Gastroesophageal sphincter (tissue), 4 donors: ENCODE measurements around the gene CA4. TPM values are rescaled to one million over a fixed set of nuclear protein-coding genes. Genes with fewer than 3 reads are reported as not detected.
"Not testable (repeated sequence)": the region's sequence is repeated elsewhere in the genome, so short reads cannot be mapped to it uniquely, and the experiment has no call there.

Experiments
- ATAC-seq: fragments of 150-250 bp; one replicate; pipeline ENCODE4 v1.9.1; 2016; ENCODE audit warnings: mild to moderate bottlenecking, moderate library complexity
- H3K27ac ChIP-seq, 4 donors: fragments of 200-600 bp; sonication (generic) in 3 of 4; 1 replicate in 3 of 4; 2 replicates in 1 of 4; pipeline ENCODE4 v1.5.1; 2016 to 2019
- H3K27me3 ChIP-seq: fragments of 200-600 bp; sonication (generic); one replicate; pipeline ENCODE4 v1.5.1; 2019
- H3K36me3 ChIP-seq, 2 donors: fragments of 200-600 bp; sonication (generic); one replicate each; pipeline ENCODE4 v1.5.1; 2019; ENCODE audit warnings: control low read depth in 1 of 2
- H3K4me1 ChIP-seq, 3 donors: fragments of 200-600 bp; sonication (generic); 1 replicate in 2 of 3; 2 replicates in 1 of 3; pipeline ENCODE4 v1.5.1; 2016 to 2019; ENCODE audit warnings: control low read depth in 2 of 3
- H3K4me3 ChIP-seq, 2 donors: fragments of 200-600 bp; sonication (generic); one replicate each; pipeline ENCODE4 v1.5.1; 2019; ENCODE audit warnings: mild to moderate bottlenecking in 1 of 2, moderate library complexity in 1 of 2
- H3K9me3 ChIP-seq, 3 donors: fragments of 200-600 bp; sonication (generic); one replicate each; pipeline ENCODE4 v1.5.1; 2017 to 2019; ENCODE audit warnings: control low read depth in 2 of 3
- EP300 ChIP-seq: sonication (generic); formaldehyde crosslinking; IDR thresholded peaks from one replicate; pipeline ENCODE4 v1.6.1; 2017; ENCODE audit warnings: antibody characterized with exemption, mild to moderate bottlenecking
- POLR2A ChIP-seq, 2 donors: fragments of 450-650 bp; IDR thresholded peaks; one replicate each; pipeline ENCODE4 v1.6.1; 2017; ENCODE audit warnings: antibody characterized with exemption in 2 of 2, mild to moderate bottlenecking in 2 of 2, moderate library complexity in 1 of 2
- POLR2AphosphoS5 ChIP-seq: sonication (generic); formaldehyde crosslinking; IDR thresholded peaks from one replicate; pipeline ENCODE4 v1.6.1; 2017; ENCODE audit warnings: antibody characterized with exemption
- WGBS, 2 donors: methylation state at CpG; one replicate each; pipeline ENCODE4 v1.1.5; 2018; ENCODE audit warnings: low coverage in 1 of 2; 5-methylcytosine and 5-hydroxymethylcytosine counted together
- total RNA-seq, 4 donors: library from RNA; depleted of rRNA; stranded (reverse); fragments of >200 nt; gene quantifications; one replicate each; pipeline ENCODE4 v1.1.0, GENCODE V29; 2016
- TF ChIP-seq, protein P1 (sequence below), 4 experiments: fragments of 200-600 bp in 2 of 4; fragments of 450-650 bp in 2 of 4; sonication (generic) in 1 of 4; IDR thresholded peaks; one replicate each; pipeline ENCODE4 v1.5.1; 2017 to 2019; ENCODE audit warnings: antibody characterized with exemption in 4 of 4, mild to moderate bottlenecking in 2 of 4, moderate library complexity in 2 of 4

CA4 gene
- 1 to 10 TPM; 1.8 to 5.5 (median 3.3) TPM for total RNA-seq

DNA sequence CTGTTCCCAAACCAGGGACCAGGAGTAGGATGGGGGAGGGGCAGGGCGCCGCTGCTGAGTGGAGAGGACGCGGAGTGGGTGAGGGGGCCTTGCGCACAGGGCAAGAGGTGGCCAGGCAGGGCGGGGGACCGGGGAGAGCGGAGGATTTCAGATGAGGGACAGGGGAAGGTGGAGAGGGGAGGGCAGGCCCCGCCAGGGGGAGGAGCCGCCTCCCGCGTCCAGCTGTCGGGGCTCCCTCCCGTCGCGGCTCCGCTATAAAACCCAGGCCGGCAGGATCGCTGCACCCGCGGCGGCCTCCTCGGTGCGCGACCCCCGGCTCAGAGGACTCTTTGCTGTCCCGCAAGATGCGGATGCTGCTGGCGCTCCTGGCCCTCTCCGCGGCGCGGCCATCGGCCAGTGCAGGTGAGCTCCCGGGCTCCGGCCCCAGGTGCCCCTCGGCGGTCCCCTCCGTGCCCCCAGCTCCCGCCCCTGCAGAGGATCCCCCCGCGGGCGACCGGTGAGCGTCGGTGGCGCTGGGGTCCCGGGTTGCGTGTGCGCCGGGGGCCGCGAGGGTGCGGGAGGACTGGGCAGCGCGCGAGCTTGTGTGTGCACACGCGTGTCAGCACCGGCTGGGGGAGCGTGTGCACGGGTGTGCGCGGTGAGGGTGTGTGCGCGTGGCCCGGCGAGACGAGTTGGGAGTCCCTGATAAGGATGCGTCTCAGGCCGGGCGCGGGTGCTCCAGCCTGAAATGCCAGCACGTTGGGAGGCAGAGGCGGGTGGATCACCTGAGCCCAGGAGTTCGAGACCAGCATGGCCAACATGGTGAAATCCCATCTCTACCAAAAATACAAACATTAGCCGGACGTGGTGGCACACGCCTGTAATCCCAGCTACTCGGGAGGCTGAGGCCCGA is at the start of gene CA4:
Gene CA4 (plus strand): TSS at position 283 of the 892 bp plus-strand sequence. CDS start 62 bp downstream, at position 345.
- Histone ChIP-seq H3K27ac (no peak within 1 kb of the TSS), H3K4me3 (peak within 1 kb of the TSS in 1 of 2 donors; percentile 45), H3K9me3 (no peaks in the 10 kb centered on the region), H3K36me3 (no peaks in the 10 kb centered on the region), H3K27me3 (peaks cover 99% of the 10 kb centered on the region), H3K4me1 (peaks cover 0 to 34% (median 10%) of the 10 kb centered on the region in 3 donors)
- no CpG with 5 or more reads among the region's 81 CpGs for WGBS, 2 donors
- ATAC-seq: no peak
- TF ChIP-seq EP300 (no peak), POLR2AphosphoS5 (no peak), POLR2A (IDR thresholded peaks at IDR 0.05) (no peak)
- TF ChIP-seq, protein P1, sequence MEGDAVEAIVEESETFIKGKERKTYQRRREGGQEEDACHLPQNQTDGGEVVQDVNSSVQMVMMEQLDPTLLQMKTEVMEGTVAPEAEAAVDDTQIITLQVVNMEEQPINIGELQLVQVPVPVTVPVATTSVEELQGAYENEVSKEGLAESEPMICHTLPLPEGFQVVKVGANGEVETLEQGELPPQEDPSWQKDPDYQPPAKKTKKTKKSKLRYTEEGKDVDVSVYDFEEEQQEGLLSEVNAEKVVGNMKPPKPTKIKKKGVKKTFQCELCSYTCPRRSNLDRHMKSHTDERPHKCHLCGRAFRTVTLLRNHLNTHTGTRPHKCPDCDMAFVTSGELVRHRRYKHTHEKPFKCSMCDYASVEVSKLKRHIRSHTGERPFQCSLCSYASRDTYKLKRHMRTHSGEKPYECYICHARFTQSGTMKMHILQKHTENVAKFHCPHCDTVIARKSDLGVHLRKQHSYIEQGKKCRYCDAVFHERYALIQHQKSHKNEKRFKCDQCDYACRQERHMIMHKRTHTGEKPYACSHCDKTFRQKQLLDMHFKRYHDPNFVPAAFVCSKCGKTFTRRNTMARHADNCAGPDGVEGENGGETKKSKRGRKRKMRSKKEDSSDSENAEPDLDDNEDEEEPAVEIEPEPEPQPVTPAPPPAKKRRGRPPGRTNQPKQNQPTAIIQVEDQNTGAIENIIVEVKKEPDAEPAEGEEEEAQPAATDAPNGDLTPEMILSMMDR (IDR thresholded peaks at IDR 0.05): no peak

DNA sequence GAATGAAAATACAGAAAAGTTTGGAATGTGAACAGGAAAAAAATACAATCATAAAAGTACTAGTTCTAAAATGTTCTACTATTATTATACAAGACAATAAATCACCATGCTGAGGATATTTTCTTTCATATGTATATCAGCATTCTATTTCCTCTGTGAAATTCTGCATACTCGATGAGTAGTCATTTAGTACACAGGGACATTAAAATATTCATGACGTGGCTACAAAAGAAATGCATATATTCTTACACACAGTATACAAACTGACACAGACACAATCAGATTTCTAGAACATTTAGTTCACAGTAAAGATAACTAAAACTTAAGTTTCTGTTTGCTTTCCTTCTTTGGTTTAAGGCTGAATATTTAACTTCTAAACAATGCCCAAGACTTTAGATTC is 49.2 kb upstream of the CA4 start:
- not testable (repeated sequence) for H3K36me3 ChIP-seq, ATAC-seq, H3K4me1 ChIP-seq, H3K9me3 ChIP-seq, H3K4me3 ChIP-seq, H3K27ac ChIP-seq, H3K27me3 ChIP-seq
- no CpG with 5 or more reads among the region's 2 CpGs for WGBS, 2 donors

DNA sequence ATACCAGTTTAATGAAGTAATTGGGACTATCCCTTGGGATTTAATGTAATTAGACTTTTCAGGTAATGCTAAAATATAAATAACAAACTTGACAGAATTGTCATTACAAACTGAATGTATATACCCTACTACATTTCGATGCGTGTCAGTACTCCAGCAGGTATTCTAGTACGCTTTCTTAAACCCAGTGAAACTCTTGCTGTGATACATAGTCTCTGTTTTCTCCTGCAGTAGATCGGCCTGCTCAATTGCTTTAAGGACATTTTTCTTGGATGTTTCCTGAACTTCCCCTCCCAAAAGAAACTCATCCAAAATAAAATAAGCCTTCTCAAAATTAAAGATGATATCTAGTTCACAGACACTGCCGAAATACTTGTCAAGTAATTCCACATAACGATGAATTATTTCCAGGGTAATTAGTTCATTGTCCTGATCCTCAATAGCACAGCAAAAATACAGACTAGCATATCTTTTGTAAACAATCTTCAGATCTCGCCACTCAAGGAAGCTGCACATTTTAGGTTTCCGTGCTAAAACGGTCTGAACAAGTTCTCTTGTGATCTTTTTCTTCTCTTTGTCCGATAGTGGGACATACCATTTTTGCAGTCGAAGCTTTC is 47.6 kb upstream of the CA4 start:
- H3K4me1 ChIP-seq, H3K9me3 ChIP-seq, ATAC-seq, H3K36me3 ChIP-seq, H3K27me3 ChIP-seq: not testable (repeated sequence)
- WGBS, 2 donors: 39 to 49% methylated on average over 10 of the region's 11 CpGs
- Histone ChIP-seq H3K27ac (peak overlapping the region in 2 of 4 donors; percentile 17 to 31), H3K4me3 (peak overlapping the region; percentile 21 to 36)

DNA sequence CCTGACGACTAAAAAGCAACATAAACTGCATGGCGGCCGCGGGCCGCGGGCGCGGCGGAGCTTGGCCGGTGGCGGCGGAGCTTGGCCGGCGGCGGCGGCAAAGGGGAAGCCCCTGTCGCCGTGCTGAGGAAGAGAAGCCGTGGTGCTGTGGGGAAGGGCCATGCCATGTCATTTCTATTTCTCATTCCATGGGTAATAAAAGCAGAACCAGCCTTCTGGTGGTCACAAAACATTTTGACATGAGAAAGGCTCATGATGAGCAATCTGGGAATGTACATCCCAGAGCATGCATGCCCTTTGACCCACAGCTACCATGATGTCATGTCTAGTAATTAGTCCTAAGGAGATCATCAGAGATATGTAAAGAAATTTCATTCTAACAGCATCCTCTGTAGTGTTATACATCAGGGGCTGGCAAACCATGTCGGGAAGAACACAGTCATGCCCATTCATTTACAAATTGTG is 47.1 kb upstream of the CA4 start:
- H3K4me3 ChIP-seq: peak overlapping the region; percentile 21 to 36
- ATAC-seq: peak; percentile 46
- H3K9me3 ChIP-seq: no peaks in the 10 kb centered on the region
- H3K27me3 ChIP-seq: no peaks in the 10 kb centered on the region
- WGBS, 2 donors: 39 to 50% methylated on average over 1 to 7 of the region's 20 CpGs
- TF ChIP-seq, protein P1 (IDR thresholded peaks at IDR 0.05): no peak
- TF ChIP-seq POLR2A (IDR thresholded peaks at IDR 0.05): peak in 1 of 2 donors; percentile 16
- no peaks in the 10 kb centered on the region for H3K36me3 ChIP-seq
- peak overlapping the region in 2 of 4 donors; percentile 17 to 31 for H3K27ac ChIP-seq
- H3K4me1 ChIP-seq: no peaks in the 10 kb centered on the region

DNA sequence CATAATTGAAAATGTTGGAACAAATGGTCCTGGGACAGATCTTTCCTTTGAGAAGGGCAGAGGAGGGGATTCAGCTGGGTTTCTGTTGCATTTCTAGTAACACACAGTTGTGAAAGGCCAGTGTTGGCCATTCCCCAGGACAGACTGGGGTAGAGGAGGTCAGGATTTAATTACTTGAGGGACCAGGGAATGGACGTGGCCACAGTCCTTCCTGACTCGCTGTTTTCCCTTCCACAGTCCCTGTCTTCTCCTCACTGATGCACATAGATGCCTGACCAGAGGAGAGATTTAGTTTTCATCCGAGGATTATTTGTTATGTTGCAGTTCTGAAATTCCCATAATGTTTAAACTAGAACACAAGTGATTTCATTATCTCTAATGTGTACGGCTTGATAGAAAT is 45.8 kb upstream of the CA4 start:
- H3K27ac ChIP-seq: no peak overlapping the region
- no peaks in the 10 kb centered on the region for H3K4me1 ChIP-seq
- no peaks in the 10 kb centered on the region for H3K36me3 ChIP-seq
- H3K9me3 ChIP-seq: no peaks in the 10 kb centered on the region
- no peak overlapping the region for H3K4me3 ChIP-seq
- no peaks in the 10 kb centered on the region for H3K27me3 ChIP-seq
- 87 to 93% methylated on average over 3 to 4 of the region's 4 CpGs for WGBS, 2 donors
- ATAC-seq: no peak
- TF ChIP-seq, protein P1 (IDR thresholded peaks at IDR 0.05): no peak
- TF ChIP-seq EP300 (no peak), POLR2A (IDR thresholded peaks at IDR 0.05) (no peak)
